K562 (cell line): Measurements from ENCODE around the gene EMC10. TPM values are rescaled to one million over a fixed set of nuclear protein-coding genes. Genes with fewer than 3 reads are reported as not detected.

Source experiments
- CBFA2T3 ChIP-seq: fragments of 450-650 bp; IDR thresholded peaks from 2 replicates; pipeline ENCODE4 v1.6.1; 2017
- CREB3L1 ChIP-seq: fragments of 450-650 bp; IDR thresholded peaks from 2 replicates; pipeline ENCODE4 v1.6.1; 2014; ENCODE audit warnings: low read depth, mild to moderate bottlenecking, moderate library complexity, borderline replicate concordance
- ETV6 ChIP-seq, 3 experiments: fragments of 150-350 bp in 1 of 3; sonication (generic) in 1 of 3; formaldehyde crosslinking in 1 of 3; IDR thresholded peaks; 2 replicates each; pipeline versions ENCODE4 v1.6.1 to v1.8.0; 2014 to 2022; ENCODE audit warnings: borderline replicate concordance in 2 of 3, low read depth in 2 of 3, antibody characterized with exemption in 1 of 3, low read length in 1 of 3, mild to moderate bottlenecking in 1 of 3, missing genetic modification reagents in 1 of 3
- ILK ChIP-seq: fragments of 450-650 bp; IDR thresholded peaks from 2 replicates; pipeline ENCODE4 v1.6.1; 2016; ENCODE audit warnings: missing genetic modification characterization, low read depth, mild to moderate bottlenecking, missing compliant biosample characterization, moderate library complexity, borderline replicate concordance
- KLF13 ChIP-seq: fragments of 450-650 bp; IDR thresholded peaks from 2 replicates; pipeline ENCODE4 v1.6.1; 2016; ENCODE audit warnings: missing genetic modification characterization, low read depth, mild to moderate bottlenecking, missing compliant biosample characterization, moderate library complexity, borderline replicate concordance
- RFX7 ChIP-seq: fragments of 250-450 bp; sonication (Bioruptor Pico); IDR thresholded peaks from 2 replicates; pipeline ENCODE4 v1.5.1; 2021; ENCODE audit warnings: mild to moderate bottlenecking
- ZBTB40 ChIP-seq, 2 experiments: fragments of 450-650 bp in 1 of 2; sonication (generic) in 1 of 2; formaldehyde crosslinking in 1 of 2; IDR thresholded peaks; 2 replicates each; pipeline versions ENCODE4 v1.7.1 to v1.9.0; 2016 to 2022; ENCODE audit warnings: inconsistent platforms in 1 of 2, mild to moderate bottlenecking in 1 of 2, missing genetic modification reagents in 1 of 2
- ZFP91 ChIP-seq: sonication (generic); formaldehyde crosslinking; IDR thresholded peaks from 2 replicates; pipeline ENCODE4 v1.8.0; 2022; ENCODE audit warnings: mild to moderate bottlenecking, missing genetic modification reagents
- ZNF324 ChIP-seq: fragments of 250-450 bp; sonication (Bioruptor Pico); IDR thresholded peaks from 2 replicates; pipeline ENCODE4 v1.4.0; 2020; ENCODE audit warnings: mild to moderate bottlenecking
- ZNF740 ChIP-seq, 3 experiments: fragments of 200-800 bp in 1 of 3; sonication (Bioruptor generic) in 1 of 3; sonication (generic) in 1 of 3; formaldehyde crosslinking in 1 of 3; IDR thresholded peaks; 2 replicates each; pipeline versions ENCODE4 v1.6.1 to v1.8.0; 2016 to 2022; ENCODE audit warnings: mild to moderate bottlenecking in 2 of 3, missing compliant biosample characterization in 2 of 3, missing genetic modification characterization in 2 of 3, missing genetic modification reagents in 1 of 3
- polyA plus RNA-seq, 8 experiments: library from polyadenylated mRNA; depleted of rRNA in 4 of 8; stranded (reverse) in 5 of 8; unstranded in 3 of 8; fragments of >200 nt; fragmentation: Nextera tagmentation in 2 of 8; fragmentation: Illumina TruSeq in 1 of 8; extraction: Ambion mirVana in 2 of 8; extraction: Trizol in 1 of 8; gene quantifications; 2 replicates each; pipeline versions ENCODE4 v1.2.1 to v1.2.3, GENCODE V29; 2011 to 2014; ENCODE audit warnings: inconsistent platforms in 1 of 8, missing spikeins in 1 of 8
- total RNA-seq, 7 experiments: library from RNA; depleted of rRNA in 6 of 7; stranded (reverse); fragments of >200 nt in 6 of 7; fragmentation: Illumina TruSeq in 2 of 7; extraction: Trizol in 2 of 7; gene quantifications; 2 replicates each; pipeline versions ENCODE4 v1.2.1 to v1.2.3, GENCODE V29; 2011 to 2021; ENCODE audit warnings: low replicate concordance in 1 of 7

Gene EMC10
- total and polyA plus RNA-seq, 9 of the 15 experiments (the other 6 are each of a cell fraction or from before 2014, with no cell fraction given): 1.4 to 46.0 (median 13.1) TPM

GRCh38 chr19:50476224-50476906 lies at the start of gene EMC10, which contains the start of gene GARIN5A (continued):
- TF ChIP-seq ZFP91 (CRISPR knock-in tag): no peak
- no peak for TF ChIP-seq KLF13 (tag)
- TF ChIP-seq RFX7 (CRISPR knock-in tag): no peak
- no peak for TF ChIP-seq ETV6 (IDR thresholded peaks at IDR 0.05; ENCODE audit: borderline replicate concordance in 1 of 2, low read depth in 2 of 2, low read length in 1 of 2)
- TF ChIP-seq ETV6 (CRISPR knock-in tag; IDR thresholded peaks at IDR 0.05; ENCODE audit: borderline replicate concordance): no peak
- TF ChIP-seq ZBTB40 (IDR thresholded peaks at IDR 0.05): no peak
- TF ChIP-seq ZBTB40 (CRISPR knock-in tag; IDR thresholded peaks at IDR 0.05): no peak
- no peak for TF ChIP-seq ZNF324 (CRISPR knock-in tag)
- peak; percentile 38; the same call in 1 of the 2 replicates for TF ChIP-seq CREB3L1
- no peak; the same call in 1 of the 2 replicates for TF ChIP-seq ZNF740 (CRISPR knock-in tag; IDR thresholded peaks at IDR 0.05)
- TF ChIP-seq ZNF740 (tag; IDR thresholded peaks at IDR 0.05): no peak
- TF ChIP-seq CBFA2T3: 0 out of 2 replicates have a peak, but pooled peaks have one; percentile 30
- no peak for TF ChIP-seq ILK (tag)
